ENCODE data around the gene RDX.
"Not testable (repeated sequence)": the region's sequence is repeated elsewhere in the genome, so short reads cannot be mapped to it uniquely, and the experiment has no call there.

The RDX gene

DNA sequence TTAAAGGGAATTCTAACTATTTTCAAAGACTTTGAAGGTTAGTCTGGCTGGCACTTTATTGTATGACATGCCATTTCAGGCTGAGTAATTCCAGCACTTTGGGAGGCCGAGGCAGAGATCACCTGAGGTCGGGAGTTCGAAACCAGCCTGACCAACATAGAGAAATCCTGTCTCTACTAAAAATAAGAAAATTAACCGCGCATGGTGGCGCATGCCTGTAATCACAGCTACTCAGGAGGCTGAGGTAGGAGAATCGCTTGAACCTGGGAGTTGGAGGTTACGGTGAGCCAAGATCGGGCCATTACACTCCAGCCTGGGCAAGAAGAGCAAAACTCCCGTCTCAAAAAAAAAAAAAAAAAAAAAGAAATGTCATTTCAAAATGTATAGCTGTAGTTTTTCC lies 95.6 kb downstream of the RDX start:
- DNase-seq = no peak

DNA sequence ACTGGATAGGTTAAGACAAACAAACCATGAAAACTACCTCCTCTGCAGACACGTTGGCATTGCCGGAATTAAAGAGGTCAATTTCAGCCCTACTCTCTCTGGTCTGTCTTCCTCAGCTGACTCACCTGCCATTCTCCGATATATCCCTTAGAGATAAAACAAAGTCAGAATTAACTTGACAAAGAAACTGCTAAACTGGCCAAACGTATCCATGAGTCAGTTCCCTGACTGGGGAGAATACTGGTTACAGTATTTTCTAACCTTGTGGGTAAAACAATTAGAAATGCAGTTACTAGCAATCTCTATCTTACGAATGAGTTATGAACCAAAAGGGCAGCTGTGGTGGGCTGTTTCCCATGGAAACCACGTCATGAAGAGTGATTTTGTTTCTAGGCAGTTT lies 96.2 kb downstream of the RDX start:
- no peak for DNase-seq

DNA sequence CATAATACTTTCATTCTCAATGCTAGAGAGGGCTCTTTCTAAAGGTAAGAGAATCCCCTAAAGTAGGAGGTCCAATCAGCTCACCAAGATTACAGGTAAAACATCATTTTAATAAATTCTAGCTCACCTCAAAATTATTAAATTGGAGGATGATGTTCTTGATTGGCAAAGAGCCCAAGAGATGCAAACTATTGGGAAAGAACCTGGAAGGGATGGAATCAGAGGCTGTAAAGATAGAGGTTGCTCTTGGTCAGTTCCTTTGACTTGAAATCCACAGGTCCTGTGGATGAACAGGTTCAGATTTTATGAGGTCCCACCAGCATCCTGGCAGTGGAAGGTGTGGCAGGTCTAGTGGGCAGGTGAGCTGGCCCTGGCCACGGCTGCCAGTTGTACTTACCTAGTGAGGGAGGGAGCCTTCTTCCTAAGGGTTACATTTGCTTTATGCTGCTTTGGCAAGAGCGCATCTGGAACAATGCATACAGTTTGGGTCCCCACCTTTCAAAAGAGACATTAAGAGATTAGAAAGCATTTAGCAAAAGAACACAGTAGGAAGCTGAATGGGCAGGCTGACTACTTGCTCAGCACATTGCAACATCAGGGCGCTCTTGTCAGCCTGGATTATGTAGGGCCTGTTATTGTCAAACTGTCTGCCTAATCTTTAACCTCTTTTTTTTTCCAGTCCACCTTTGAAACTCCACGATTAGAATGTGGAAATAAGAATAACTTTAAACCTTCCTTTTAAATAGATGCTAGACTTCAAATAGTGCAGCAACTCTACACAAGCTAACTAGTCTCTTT lies 97.0 kb downstream of the RDX start:
- no peak for DNase-seq

DNA sequence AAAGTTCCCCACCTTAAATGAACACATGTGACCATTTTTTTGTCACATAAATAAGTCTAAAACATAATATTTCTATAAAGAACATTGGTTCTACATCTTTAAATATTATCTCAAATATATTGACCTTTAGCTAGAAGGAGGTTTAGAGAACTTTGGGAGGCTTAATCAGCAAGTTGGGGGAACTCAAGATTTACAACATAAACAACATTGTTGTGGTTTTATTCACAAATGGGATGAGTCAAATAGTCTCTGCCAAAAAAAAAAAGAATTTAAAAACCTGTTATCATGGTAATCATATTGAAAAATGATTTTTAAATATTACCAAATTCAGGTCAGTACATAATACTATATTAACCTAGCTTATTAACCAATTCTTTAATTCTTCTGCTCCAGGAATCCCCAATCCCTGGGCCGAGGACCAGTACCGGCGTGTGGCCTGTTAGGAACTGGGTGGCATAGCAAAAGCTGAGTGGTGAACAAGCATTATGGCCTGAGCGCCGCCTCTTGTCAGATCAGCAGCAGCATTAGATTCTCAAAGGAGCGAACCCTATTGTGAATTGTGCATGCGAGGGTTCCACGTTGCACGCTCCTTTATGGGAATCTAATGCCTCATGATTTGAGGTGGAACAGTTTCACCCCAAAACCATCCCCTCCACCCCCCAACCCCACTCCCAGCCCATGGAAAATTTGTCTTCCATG lies 98.2 kb downstream of the RDX start:
- no peak for DNase-seq

GRCh38 chr11:110196884-110197420 lies 99.5 kb downstream of the RDX start:
- no peak for DNase-seq

GRCh38 chr11:110196241-110196754 lies 100.1 kb downstream of the RDX start:
- no peak for DNase-seq

GRCh38 chr11:110194211-110194766 lies 102.1 kb downstream of the RDX start:
- DNase-seq = not testable (repeated sequence)

- DNase-seq = not testable (repeated sequence)
Measured at GRCh38 chr11:110192604-110193282, 103.7 kb downstream of the RDX start.

- no peak for DNase-seq
Measured at GRCh38 chr11:110190885-110191284, 105.5 kb downstream of the RDX start.

- no peak for DNase-seq
Measured at GRCh38 chr11:110187731-110188130, 108.7 kb downstream of the RDX start.

DNA sequence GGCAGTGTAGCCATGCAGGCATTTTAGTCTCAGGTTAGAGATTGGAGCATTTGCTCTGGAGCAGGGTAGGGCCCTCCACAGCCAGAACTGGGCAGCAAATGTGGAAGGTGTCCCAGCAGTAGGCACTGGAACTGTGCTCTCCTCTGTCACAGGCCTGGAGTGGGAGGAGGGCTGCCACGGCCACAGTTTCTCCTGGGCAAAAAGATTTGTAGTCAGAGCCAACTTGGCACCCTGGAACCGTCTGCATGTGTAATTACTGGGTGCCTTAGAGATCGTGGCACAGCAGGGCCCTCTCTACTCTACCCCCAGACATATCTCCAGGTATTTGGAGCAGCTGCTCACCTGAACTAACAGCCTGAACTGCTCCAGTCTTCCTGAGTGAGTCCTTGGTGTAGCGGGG lies 109.5 kb downstream of the RDX start:
- no peak for DNase-seq

DNA sequence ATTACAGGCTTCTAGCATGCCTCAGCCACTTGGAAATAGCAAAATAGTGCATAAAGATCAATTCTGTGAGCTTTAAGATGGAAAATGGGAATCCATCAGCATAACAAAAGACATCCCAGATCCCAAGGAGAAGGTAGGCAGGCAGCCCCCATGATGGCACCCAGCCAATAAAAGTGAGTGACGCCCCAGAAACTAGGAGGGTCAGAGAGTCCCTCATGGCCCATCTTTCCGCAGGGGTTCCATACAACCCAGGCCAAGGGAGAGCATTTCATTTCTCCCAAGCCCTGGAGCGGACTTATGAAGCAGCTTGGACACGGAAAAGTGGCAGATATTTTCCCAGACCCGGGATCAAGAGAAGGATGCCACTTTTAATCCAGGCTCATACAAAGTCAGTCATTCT lies 110.0 kb downstream of the RDX start:
- DNase-seq = no peak

- no peak for DNase-seq
Measured at GRCh38 chr11:110185599-110185998, 110.8 kb downstream of the RDX start.

- peak in 16 of 51 donors; percentile 4 to 74 (median 33) for DNase-seq
Measured at GRCh38 chr11:110185121-110185591, 111.3 kb downstream of the RDX start.

DNA sequence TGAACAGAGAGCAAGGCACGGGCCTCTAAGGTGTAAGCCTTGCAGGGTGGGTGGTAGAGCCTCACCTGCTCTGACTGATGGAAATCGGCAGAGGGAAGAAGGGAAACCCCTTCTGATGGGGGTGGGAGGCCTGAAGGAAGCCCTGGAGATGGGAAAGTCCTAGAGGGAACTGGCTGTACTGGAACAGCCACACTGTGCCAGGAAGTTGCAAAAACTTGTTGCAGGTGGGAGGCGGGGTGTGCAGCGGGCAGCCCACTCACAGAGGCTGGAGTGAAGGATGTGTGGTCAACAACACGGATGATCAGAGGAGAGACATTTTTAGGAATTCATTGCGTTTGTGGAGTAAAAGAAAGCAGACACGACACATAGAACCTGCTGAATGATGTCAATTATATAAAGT lies 112.0 kb downstream of the RDX start:
- no peak for DNase-seq

- no peak for DNase-seq
Measured at GRCh38 chr11:110182886-110183285, 113.5 kb downstream of the RDX start.

DNA sequence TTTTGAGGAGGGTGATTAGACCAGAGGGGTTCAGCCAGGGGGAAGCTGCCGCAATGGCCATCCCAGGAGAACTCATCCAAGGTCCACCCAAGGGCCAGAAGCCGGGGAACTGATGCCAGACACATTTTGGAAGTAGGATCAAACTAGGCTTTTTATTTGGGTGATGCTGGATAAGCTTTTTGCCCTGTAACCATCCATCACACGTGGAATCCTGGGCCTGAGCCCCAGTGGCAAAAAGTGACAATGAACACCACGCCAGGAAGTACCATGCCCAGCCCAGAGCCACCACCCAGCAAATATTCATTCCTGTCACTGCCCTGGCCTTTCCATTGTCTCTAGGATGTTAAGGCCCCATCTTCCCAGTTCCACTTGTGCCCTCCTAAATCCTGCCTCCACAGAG lies 117.3 kb downstream of the RDX start:
- DNase-seq = no peak

GRCh38 chr11:110177086-110177456 lies 119.3 kb downstream of the RDX start:
- DNase-seq = no peak

GRCh38 chr11:110176366-110177085 lies 119.9 kb downstream of the RDX start:
- DNase-seq = peak in 1 of 51 donors; percentile 18

GRCh38 chr11:110174645-110175310 lies 121.6 kb downstream of the RDX start:
- no peak for DNase-seq
